NCI-H2227 (cell line): Measurements from ENCODE around the gene PAM16.

Experiments used
- DNase-seq: peaks from one replicate; lab custom pipeline; 2025; ENCODE audit not compliant: unreplicated experiment; lab: John Stamatoyannopoulos, UW

Gene PAM16

DNA sequence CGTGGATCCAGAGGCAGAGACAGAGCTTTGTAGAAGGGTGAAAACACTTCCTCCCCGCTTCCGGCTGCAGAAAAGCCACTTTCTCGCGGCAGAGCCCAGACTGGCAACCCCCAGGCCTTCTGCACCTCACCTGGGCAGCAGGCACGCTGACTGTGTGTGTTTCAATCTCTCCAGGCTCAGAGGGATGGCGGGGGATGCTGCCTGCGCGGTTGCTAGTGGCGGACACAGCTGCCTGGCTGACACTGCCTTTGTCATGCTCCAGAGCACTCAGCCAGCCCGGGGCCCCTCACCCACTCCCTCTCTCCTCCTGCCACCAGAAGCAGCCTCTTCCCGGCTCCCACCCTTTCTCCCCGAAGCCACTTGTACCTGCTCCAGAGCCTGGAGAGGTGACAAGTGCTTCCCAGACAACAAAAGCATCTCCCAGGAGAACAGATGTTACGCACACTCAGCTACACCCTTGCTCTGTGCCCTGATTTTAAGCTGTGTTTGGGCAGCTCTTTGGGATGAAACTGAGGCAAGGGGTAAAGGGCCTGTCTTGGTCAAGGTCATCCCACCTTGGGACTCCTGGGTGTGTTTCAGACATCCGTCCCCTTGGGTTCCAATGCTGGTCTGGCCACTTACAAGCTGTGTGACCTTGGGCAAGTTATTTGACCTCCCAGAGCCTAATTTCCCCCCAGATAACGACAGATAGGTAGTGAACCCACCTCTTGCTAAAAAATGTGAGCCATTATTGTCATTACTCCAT lies 44.5 kb downstream of the PAM16 start:
- peak; percentile 60 for DNase-seq

DNA sequence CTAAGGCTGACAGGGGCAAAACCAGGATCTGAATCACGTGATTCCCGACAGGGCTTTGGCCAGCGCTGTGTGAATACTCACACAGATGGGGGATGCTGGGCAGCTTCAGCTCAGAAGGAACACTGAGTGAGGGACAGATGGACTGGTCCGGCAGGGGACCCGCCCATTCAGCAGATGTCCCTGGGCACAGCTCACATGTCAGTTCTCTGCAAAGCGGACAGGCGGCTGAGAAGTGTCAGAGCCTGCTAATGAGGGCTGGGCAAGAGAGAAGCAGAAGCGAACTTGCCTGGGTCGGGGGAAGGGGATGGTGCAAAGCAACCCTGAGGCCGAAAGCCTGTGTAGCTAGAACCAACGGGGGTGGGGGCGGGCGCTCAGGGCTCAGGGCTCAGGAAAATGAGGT lies 47.1 kb downstream of the PAM16 start:
- peak; percentile 56 for DNase-seq

DNA sequence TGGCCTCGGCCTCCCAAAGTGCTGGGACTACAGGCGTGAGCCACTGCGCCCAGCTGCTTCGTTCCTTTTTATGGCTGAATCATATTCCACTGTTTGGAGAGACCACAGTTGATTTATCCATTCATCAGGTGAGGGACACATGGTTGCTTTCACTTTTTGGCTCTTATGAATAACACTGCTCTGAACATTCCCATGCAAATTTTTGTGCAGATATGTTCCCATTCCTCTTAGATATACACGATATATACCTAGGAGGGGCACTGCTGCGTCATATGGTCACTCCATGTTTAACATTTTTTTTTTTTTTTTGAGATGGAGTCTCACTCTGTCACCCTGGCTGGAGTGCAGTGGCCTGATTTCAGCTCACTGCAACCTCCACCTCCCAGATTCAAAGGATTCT lies 49.2 kb downstream of the PAM16 start:
- no peak for DNase-seq

DNA sequence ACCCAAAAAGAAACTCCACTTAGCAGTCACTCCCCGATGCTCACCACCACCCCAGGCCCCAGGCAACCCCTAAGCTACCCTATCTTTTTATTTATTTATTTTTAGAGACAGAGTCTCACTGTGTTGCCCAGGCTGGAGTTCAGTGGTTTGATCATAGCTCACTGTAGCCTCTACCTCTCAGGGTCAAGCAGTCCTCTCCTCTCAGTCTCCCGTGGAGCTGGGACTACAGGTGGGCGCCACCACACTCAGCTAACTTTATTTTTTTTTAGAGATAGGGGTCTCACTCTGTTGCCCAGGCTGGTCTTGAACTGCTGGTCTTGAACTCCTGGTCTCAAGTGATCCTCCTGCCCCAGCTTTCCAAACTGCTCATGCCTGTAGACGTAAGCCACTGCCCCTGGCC lies 49.9 kb downstream of the PAM16 start:
- no peak for DNase-seq

DNA sequence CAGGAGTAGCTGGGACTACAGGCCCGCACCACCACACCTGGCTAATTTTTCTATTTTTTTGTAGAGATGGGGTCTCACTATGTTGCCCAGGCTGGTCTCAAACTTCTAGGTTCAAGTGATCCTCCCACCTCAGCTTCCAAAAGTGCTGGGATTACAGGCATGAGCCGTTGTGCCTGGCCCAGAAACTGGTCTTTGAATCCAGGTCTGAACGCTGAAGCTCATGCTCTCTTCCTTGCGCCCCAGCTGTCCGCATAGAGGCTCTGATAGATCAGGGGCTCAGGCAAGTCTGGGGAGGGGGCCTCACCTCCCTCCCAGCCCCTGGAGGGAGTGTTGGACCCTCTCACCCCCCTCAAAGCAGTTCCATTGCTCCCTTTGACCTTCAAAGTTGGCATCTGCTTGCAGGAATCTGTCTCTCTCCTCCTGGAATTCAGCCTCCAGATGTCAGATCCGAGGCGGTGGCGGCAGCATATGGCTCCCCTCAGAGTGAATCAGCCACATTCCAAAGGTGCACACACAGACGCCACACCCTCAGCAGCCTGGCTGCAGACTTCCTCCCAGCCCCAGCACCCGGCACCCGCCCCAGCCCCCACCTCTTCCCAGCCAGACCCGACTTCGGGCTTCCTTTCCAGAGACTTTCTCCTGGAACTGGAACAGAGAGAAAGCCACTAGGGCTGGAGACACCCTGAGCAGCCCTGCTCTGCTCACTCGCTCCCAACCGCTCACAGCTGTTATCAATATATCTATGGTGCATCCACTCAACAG lies 52.2 kb downstream of the PAM16 start:
- no peak for DNase-seq

DNA sequence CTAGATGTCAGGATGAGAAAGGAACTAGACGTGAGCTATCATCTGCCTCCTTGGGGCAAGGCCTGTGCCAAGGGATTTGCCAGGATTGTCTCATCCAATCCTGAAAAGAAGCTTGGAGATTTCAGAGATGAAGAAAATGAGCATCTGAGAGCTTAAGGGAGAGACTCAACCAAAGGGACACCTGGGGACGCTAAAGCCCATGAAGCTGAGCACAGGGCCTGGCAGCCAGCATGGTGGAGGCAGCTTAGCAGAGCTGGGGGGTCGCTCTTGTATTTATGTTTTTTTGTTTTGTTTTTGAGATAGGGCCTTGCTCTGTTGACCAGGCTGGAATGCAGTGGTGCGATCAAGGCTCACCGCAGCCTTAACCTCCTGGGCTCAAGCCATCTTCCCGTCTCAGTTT lies 53.6 kb downstream of the PAM16 start:
- no peak for DNase-seq

DNA sequence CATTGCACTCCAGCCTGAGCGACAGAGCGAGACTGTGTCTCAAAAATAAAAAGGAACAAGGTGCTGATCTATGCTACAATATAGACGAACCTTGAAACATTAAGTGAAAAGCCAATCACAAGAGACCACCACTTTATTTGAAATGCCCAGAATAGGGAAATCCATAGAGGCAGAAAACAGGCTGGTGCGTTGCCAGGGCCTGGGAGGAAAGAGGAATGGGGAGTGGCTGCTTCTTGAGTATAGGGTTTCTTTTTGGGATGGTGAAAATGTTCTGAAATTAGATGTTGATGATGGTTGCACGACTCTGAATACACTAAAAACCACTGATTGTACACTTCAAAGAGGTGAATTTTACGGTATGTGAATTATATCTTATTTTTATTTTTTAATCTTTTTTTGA lies 55.5 kb downstream of the PAM16 start:
- DNase-seq: no peak

DNA sequence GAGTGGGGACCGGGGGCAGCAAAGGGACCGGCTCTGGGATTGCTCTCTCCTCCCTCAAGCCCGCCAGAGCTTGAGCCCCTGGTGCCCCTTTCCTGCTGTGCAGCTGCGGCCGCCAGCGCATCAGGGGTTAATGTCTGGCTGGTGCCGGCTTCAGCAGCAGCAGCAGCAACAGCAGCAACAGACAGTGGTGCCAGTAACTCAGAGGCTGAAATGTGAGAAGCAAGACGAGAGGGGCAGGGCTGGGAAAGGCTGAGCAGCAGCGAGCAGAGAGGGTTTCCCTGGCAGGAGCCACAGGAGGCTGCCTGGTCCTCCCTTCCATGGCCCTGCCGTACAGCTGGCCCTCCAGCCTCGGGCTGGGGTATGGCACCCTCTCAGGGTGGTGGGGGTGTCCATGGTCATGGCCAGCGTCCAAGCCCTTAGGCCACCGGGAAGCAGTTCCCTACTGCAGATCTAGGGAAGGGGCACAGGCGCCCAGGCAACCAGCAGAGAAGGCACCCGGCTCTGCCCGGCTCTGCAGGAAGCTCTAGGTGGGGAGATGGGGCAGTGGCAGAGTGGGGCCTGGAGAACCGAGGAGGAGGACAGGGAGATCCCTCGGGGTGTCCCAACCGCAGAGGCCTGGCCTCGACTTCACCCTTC lies 57.2 kb downstream of the PAM16 start:
- DNase-seq: peak; percentile 78

DNA sequence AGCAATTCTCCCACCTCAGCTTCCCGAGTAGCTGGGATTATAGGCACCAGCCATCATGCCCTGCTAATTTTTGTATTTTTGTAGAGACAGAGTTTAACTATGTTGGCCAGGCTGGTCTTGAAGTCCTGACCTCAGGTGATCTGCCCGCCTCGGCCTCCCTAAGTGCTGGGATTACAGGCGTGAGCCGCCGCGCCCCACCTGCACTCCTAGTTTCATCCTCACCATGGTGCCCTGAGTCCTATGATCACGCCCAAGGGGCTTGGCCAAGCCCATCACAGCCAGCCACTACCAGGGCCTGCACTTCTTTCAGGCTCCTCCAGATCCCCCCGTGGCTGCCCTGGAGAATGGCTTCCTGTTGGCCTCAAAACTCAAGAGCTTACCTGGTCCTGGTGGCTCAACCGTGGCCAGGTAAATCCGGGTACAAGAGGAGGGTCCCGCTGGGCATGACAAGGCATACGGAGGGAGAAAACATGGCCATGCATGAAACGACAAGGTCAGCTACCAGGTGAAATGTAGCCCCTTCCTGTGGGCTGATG lies 57.9 kb downstream of the PAM16 start:
- no peak for DNase-seq

DNA sequence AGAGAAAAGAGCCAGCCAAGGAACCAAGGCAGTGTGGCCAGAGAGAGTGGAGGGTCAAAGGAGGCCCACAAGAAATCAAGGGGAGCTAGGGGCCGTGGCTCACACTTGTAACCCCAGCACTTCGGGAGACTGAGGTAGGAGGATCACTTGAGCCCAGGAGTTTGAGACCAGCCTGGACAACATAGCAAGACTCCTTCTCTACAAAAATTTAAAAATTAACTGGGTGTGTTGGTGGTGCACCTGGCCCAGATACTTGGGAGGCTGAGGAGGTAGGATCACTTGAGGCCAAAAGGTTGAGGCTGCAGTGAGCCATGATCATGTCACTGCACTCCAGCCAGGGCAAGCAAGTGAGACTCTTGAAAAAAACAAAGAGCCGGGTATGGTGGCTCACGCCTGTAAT lies 59.4 kb downstream of the PAM16 start:
- no peak for DNase-seq
